NCI-H526 (cell line): ENCODE measurements around the gene BTNL2.
"Not testable (repeated sequence)": the region's sequence is repeated elsewhere in the genome, so short reads cannot be mapped to it uniquely, and the experiment has no call there.

Experiments used
- DNase-seq, 2 experiments: peaks; one replicate each; lab custom pipeline; 2025; lab: John Stamatoyannopoulos, UW

Gene BTNL2

GRCh38 chr6:32369660-32370059, 37.3 kb downstream of the BTNL2 start:
- no peak for DNase-seq

- DNase-seq, result no peak
Measured at GRCh38 chr6:32367644-32368043, 39.3 kb downstream of the BTNL2 start.

- DNase-seq, result not testable (repeated sequence)
Measured at GRCh38 chr6:32359225-32359624, 47.8 kb downstream of the BTNL2 start.

- DNase-seq, result not testable (repeated sequence)
Measured at GRCh38 chr6:32358548-32358947, 48.4 kb downstream of the BTNL2 start.

GRCh38 chr6:32355018-32355417, 52.0 kb downstream of the BTNL2 start:
- no peak for DNase-seq

- no peak for DNase-seq
Measured at GRCh38 chr6:32353348-32353747, 53.6 kb downstream of the BTNL2 start.
